Liver (tissue), 3 donors: Measurements from ENCODE around the gene HNF4A.

ENCODE experiments used
- CTCF ChIP-seq: fragments of 150-350 bp; IDR thresholded peaks from 2 replicates; pipeline ENCODE4 v1.5.1; 2017; ENCODE audit warnings: improper control_type of control experiment, low read depth, low read length; ENCODE audit not compliant: missing input control
- EGR1 ChIP-seq, 2 donors: IDR thresholded peaks; 2 replicates each; pipeline ENCODE4 v1.6.1; 2016 to 2018; ENCODE audit warnings: antibody characterized with exemption in 2 of 2, low read depth in 2 of 2
- FOXA1 ChIP-seq: IDR thresholded peaks from 2 replicates; pipeline ENCODE4 v1.6.1; 2016; ENCODE audit warnings: antibody characterized with exemption
- HNF4A ChIP-seq, 2 donors: conservative IDR thresholded peaks; 2 replicates each; pipeline ENCODE4 v1.6.1; 2016; ENCODE audit warnings: antibody characterized with exemption in 2 of 2, mild to moderate bottlenecking in 2 of 2
- HNF4G ChIP-seq: IDR thresholded peaks from 2 replicates; pipeline ENCODE4 v1.6.1; 2016; ENCODE audit warnings: antibody characterized with exemption
- RAD21 ChIP-seq, 2 donors: IDR thresholded peaks; 2 replicates each; pipeline ENCODE4 v1.6.1; 2016; ENCODE audit warnings: antibody characterized with exemption in 2 of 2, mild to moderate bottlenecking in 2 of 2
- REST ChIP-seq: IDR thresholded peaks from 2 replicates; pipeline ENCODE4 v1.6.1; 2016; ENCODE audit warnings: antibody characterized with exemption, mild to moderate bottlenecking
- SP1 ChIP-seq: IDR thresholded peaks from 2 replicates; pipeline ENCODE4 v1.6.1; 2018; ENCODE audit warnings: antibody characterized with exemption, mild to moderate bottlenecking
- TAF1 ChIP-seq: conservative IDR thresholded peaks from 2 replicates; pipeline ENCODE4 v1.6.1; 2016; ENCODE audit warnings: antibody characterized with exemption, mild to moderate bottlenecking
- TF ChIP-seq, protein P1 (sequence below): IDR thresholded peaks from 2 replicates; pipeline ENCODE4 v1.6.1; 2016; ENCODE audit warnings: antibody characterized with exemption
- TF ChIP-seq, protein P2 (sequence below): IDR thresholded peaks from 2 replicates; pipeline ENCODE4 v1.6.1; 2016; ENCODE audit warnings: antibody characterized with exemption
- donor health status: healthy.
- donor health status: healthy.

GRCh38 chr20:44414346-44414714 is 58.8 kb downstream of the HNF4A start:
- no peak for TF ChIP-seq TAF1
- TF ChIP-seq REST, result no peak
- no peak for TF ChIP-seq CTCF
- TF ChIP-seq RAD21 (IDR thresholded peaks at IDR 0.05), result no peak
- no peak for TF ChIP-seq SP1
- TF ChIP-seq EGR1 (IDR thresholded peaks at IDR 0.05; ENCODE audit: low read depth in 2 of 2), result no peak
- no peak for TF ChIP-seq FOXA1
- TF ChIP-seq HNF4A (conservative IDR thresholded peaks at IDR 0.05), result no peak
- TF ChIP-seq, protein P1, sequence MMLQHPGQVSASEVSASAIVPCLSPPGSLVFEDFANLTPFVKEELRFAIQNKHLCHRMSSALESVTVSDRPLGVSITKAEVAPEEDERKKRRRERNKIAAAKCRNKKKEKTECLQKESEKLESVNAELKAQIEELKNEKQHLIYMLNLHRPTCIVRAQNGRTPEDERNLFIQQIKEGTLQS, result no peak
- no peak for TF ChIP-seq HNF4G
- TF ChIP-seq, protein P2, sequence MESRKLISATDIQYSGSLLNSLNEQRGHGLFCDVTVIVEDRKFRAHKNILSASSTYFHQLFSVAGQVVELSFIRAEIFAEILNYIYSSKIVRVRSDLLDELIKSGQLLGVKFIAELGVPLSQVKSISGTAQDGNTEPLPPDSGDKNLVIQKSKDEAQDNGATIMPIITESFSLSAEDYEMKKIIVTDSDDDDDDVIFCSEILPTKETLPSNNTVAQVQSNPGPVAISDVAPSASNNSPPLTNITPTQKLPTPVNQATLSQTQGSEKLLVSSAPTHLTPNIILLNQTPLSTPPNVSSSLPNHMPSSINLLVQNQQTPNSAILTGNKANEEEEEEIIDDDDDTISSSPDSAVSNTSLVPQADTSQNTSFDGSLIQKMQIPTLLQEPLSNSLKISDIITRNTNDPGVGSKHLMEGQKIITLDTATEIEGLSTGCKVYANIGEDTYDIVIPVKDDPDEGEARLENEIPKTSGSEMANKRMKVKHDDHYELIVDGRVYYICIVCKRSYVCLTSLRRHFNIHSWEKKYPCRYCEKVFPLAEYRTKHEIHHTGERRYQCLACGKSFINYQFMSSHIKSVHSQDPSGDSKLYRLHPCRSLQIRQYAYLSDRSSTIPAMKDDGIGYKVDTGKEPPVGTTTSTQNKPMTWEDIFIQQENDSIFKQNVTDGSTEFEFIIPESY, result no peak
